MCF 10A (cell line): ENCODE measurements around the gene CKMT1A. TPM values are rescaled to one million over a fixed set of nuclear protein-coding genes. Genes with fewer than 3 reads are reported as not detected.

Experiments used
- BruUV-seq: library from RNA; stranded (reverse); fragments of 400-500 nt; replicated peaks from 2 replicates; lab custom pipeline; 2021; lab: Mats Ljungman, UMichigan
- CTCF ChIA-PET: fragments of 300-600 bp; sonication (Branson Sonifier 250); formaldehyde crosslinking; extraction: SDS; loops from one replicate; lab custom pipeline; 2021; ENCODE audit warnings: antibody characterized with exemption, inconsistent platforms; lab: Yijun Ruan, JAX
- POLR2A ChIA-PET: fragments of 300-600, 350-650 bp; sonication (Branson Sonifier 250); formaldehyde crosslinking; extraction: SDS; loops from one replicate; lab custom pipeline; 2020; ENCODE audit warnings: antibody characterized with exemption, inconsistent platforms; lab: Yijun Ruan, JAX
- DNase-seq: peaks from one replicate; pipeline ENCODE4 v3.0.0-alpha.2; 2018; ENCODE audit not compliant: unreplicated experiment
- H3K27ac Mint-ChIP-seq: one replicate; pipeline ENCODE4 v1.8.0; 2022; ENCODE audit warnings: mild to moderate bottlenecking, low read depth, mixed read lengths; ENCODE audit not compliant: unreplicated experiment
- H3K27me3 Mint-ChIP-seq: one replicate; pipeline ENCODE4 v1.8.0; 2022; ENCODE audit warnings: mixed read lengths; ENCODE audit not compliant: insufficient read depth, unreplicated experiment
- H3K36me3 Mint-ChIP-seq: one replicate; pipeline ENCODE4 v1.8.0; 2022; ENCODE audit warnings: mild to moderate bottlenecking, moderate library complexity, mixed read lengths; ENCODE audit not compliant: insufficient read depth, unreplicated experiment
- H3K4me1 Mint-ChIP-seq: one replicate; pipeline ENCODE4 v1.8.0; 2022; ENCODE audit warnings: mixed read lengths; ENCODE audit not compliant: insufficient read depth, unreplicated experiment
- H3K4me3 Mint-ChIP-seq: one replicate; pipeline ENCODE4 v1.8.0; 2022; ENCODE audit warnings: mild to moderate bottlenecking, moderate library complexity, mixed read lengths; ENCODE audit not compliant: unreplicated experiment
- H3K9me3 Mint-ChIP-seq: one replicate; pipeline ENCODE4 v1.8.0; 2022; ENCODE audit warnings: mixed read lengths; ENCODE audit not compliant: unreplicated experiment
- intact Hi-C: fragments of 100-400 bp; cut with micrococcal nuclease; formaldehyde crosslinking; loops from 2 replicates; pipeline ENCODE4 v1.14.1; 2022
- total RNA-seq: library from RNA; stranded (reverse); gene quantifications from 2 replicates; pipeline ENCODE4 v1.2.3, GENCODE V29; 2022
- TF ChIP-seq, protein P1 (sequence below): fragments of 200-600 bp; IDR thresholded peaks from one replicate; pipeline ENCODE4 v1.8.0; 2022; ENCODE audit warnings: antibody characterized with exemption, mild to moderate bottlenecking; ENCODE audit not compliant: unreplicated experiment

The CKMT1A gene
- total RNA-seq, 1 experiment from 2014 or later: 27.5 TPM

DNA sequence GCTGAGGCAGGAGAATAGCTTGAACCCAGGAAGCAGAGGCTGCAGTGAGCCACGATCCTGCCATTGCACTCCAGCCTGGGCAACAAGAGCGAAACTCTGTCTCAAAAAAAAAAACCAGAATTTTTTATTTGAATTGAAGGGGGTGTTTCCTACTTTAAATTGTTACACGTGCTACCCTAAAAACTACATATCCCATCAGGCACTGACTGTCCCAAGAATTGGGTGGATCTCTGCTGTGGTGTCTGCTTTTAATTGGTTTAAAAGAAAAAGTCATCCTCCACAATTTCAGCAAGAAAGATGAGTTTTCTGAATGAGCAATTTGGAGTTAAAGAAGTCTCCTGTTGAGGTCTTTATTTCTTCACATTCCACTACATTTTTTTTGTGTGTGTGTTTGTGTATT is 54.7 kb downstream of the CKMT1A start:
- CTCF ChIA-PET: interaction anchor here (1.3 kb wide), 1 partner anchor 28 kb away, joined by 3 read pairs; the partner anchor contains the start of gene ELL3
- no TSS peak for BruUV-seq
- POLR2A ChIA-PET: interaction anchor here (1.3 to 3.9 kb wide), 2 partner anchors 27 to 28 kb away, joined by 5 to 15 read pairs; partner anchors contain the start of gene ELL3
- Mint-ChIP-seq H3K4me1 (peaks cover 14% of the 10 kb centered on the region), H3K27me3 (no peaks in the 10 kb centered on the region), H3K9me3 (no peaks in the 10 kb centered on the region), H3K36me3 (peaks cover 43% of the 10 kb centered on the region), H3K27ac (peak overlapping the region; percentile 91), H3K4me3 (peak overlapping the region; percentile 87)
- intact Hi-C loops: no loop called here
- TF ChIP-seq, protein P1, sequence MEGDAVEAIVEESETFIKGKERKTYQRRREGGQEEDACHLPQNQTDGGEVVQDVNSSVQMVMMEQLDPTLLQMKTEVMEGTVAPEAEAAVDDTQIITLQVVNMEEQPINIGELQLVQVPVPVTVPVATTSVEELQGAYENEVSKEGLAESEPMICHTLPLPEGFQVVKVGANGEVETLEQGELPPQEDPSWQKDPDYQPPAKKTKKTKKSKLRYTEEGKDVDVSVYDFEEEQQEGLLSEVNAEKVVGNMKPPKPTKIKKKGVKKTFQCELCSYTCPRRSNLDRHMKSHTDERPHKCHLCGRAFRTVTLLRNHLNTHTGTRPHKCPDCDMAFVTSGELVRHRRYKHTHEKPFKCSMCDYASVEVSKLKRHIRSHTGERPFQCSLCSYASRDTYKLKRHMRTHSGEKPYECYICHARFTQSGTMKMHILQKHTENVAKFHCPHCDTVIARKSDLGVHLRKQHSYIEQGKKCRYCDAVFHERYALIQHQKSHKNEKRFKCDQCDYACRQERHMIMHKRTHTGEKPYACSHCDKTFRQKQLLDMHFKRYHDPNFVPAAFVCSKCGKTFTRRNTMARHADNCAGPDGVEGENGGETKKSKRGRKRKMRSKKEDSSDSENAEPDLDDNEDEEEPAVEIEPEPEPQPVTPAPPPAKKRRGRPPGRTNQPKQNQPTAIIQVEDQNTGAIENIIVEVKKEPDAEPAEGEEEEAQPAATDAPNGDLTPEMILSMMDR: no peak
- DNase-seq: peak; percentile 23

Other genes with a start within 250 kb of the CKMT1A start
- 38.8 and 53.5 TPM in 2 replicates for gene TP53BP1, start 200.7 kb upstream of the CKMT1A start, total RNA-seq
- gene MAP1A, start 176.3 kb upstream of the CKMT1A start, total RNA-seq: 0.09 and 0.17 TPM in 2 replicates
- gene PPIP5K1, start 103.7 kb upstream of the CKMT1A start, total RNA-seq: 56.8 and 64.0 TPM in 2 replicates
- 10.8 and 19.0 TPM in 2 replicates for gene CKMT1B, start 99.8 kb upstream of the CKMT1A start, total RNA-seq
- 0.98 and 1.0 TPM in 2 replicates for gene STRC, start 75.1 kb upstream of the CKMT1A start, total RNA-seq
- 7.0 and 7.5 TPM in 2 replicates for gene CATSPER2, start 45.0 kb upstream of the CKMT1A start, total RNA-seq
- gene PDIA3, start 52.6 kb downstream of the CKMT1A start, total RNA-seq: 630 and 765 TPM in 2 replicates
- gene ELL3, start 83.1 kb downstream of the CKMT1A start, total RNA-seq: 0.61 and 0.86 TPM in 2 replicates
- gene SERF2, start 98.5 kb downstream of the CKMT1A start, total RNA-seq: 697 and 717 TPM in 2 replicates
- gene SERINC4, start 106.4 kb downstream of the CKMT1A start, total RNA-seq: 0.20 TPM in 1 of 2 replicates, not detected in the other
- gene HYPK, start 106.7 kb downstream of the CKMT1A start, total RNA-seq: 31.1 and 34.5 TPM in 2 replicates
- gene MFAP1, start 130.8 kb downstream of the CKMT1A start, total RNA-seq: 23.0 and 26.5 TPM in 2 replicates
- gene WDR76, start 133.1 kb downstream of the CKMT1A start, total RNA-seq: 3.0 and 6.9 TPM in 2 replicates